ENCODE results near the gene GGPS1.
"Not testable (repeated sequence)": the region's sequence is repeated elsewhere in the genome, so short reads cannot be mapped to it uniquely, and the experiment has no call there.

Gene GGPS1

GRCh38 chr1:235304549-235305451, 23.6 kb upstream of the GGPS1 start:
- intact Hi-C loops (cut with DNase I) = no loop called here
- DNase-seq = no peak

- intact Hi-C loops (cut with DNase I) = no loop called here
- DNase-seq = no peak
Observed at GRCh38 chr1:235307158-235308124, 20.9 kb upstream of the GGPS1 start.

GRCh38 chr1:235309206-235309605, 19.2 kb upstream of the GGPS1 start:
- intact Hi-C loops (cut with DNase I) = not testable (repeated sequence)
- peak in 1 of 10 donors; percentile 65 for DNase-seq

GRCh38 chr1:235313262-235313661, 15.1 kb upstream of the GGPS1 start:
- intact Hi-C loops (cut with DNase I) = no loop called here
- no peak for DNase-seq

GRCh38 chr1:235313931-235314678, 14.3 kb upstream of the GGPS1 start:
- intact Hi-C loops (cut with DNase I) = no loop called here
- no peak for DNase-seq

- intact Hi-C loops (cut with DNase I) = no loop called here
- DNase-seq = peak in 1 of 10 donors; percentile 26
Observed at GRCh38 chr1:235315173-235315572, 13.2 kb upstream of the GGPS1 start.

GRCh38 chr1:235315735-235316134, 12.6 kb upstream of the GGPS1 start:
- no peak for DNase-seq
- intact Hi-C loops (cut with DNase I) = no loop called here

GRCh38 chr1:235317168-235317567, 11.2 kb upstream of the GGPS1 start:
- DNase-seq = no peak
- intact Hi-C loops (cut with DNase I) = no loop called here

- no peak for DNase-seq
- intact Hi-C loops (cut with DNase I) = no loop called here
Observed at GRCh38 chr1:235319255-235319654, 9.1 kb upstream of the GGPS1 start.

GRCh38 chr1:235320521-235321179, 7.7 kb upstream of the GGPS1 start:
- DNase-seq = no peak
- intact Hi-C loops (cut with DNase I) = loop anchor here (10.0 kb wide), 1 partner anchor 196 kb away; the partner anchor contains the start of gene TOMM20

- no peak for DNase-seq
- intact Hi-C loops (cut with DNase I) = loop anchor here (10.0 kb wide), 1 partner anchor 199 kb away; the partner anchor contains the start of gene TOMM20
Observed at GRCh38 chr1:235324296-235324695, 4.1 kb upstream of the GGPS1 start.

- no peak for DNase-seq
- intact Hi-C loops (cut with DNase I) = loop anchor here (5.0 to 10.0 kb wide), 2 partner anchors 177 to 200 kb away; partner anchors contain the start of genes B3GALNT2 and TOMM20
Observed at GRCh38 chr1:235325139-235325538, 3.2 kb upstream of the GGPS1 start.

GRCh38 chr1:235325854-235326253, 2.5 kb upstream of the GGPS1 start:
- intact Hi-C loops (cut with DNase I) = loop anchor here (2.0 to 10.0 kb wide), 3 partner anchors 91 to 201 kb away; partner anchors contain the start of genes B3GALNT2 and TOMM20
- DNase-seq = no peak

- DNase-seq = peak in 7 of 10 donors; percentile 19 to 85 (median 37)
- intact Hi-C loops (cut with DNase I) = loop anchor here (2.0 to 10.0 kb wide), 3 partner anchors 90 to 202 kb away; partner anchors contain the start of genes B3GALNT2 and TOMM20
Observed at GRCh38 chr1:235326719-235327558, 1.4 kb upstream of the GGPS1 start.

GRCh38 chr1:235327559-235328270, 655 bp upstream of the GGPS1 start, which contains the start of gene ARID4B:
TSS of gene ARID4B (minus strand) at chr1:235328179. CDS start at chr1:235326919, 1,260 bp downstream.
- intact Hi-C loops (cut with DNase I) = loop anchor here (2.0 to 10.0 kb wide), 6 partner anchors 39 to 203 kb away; partner anchors contain the start of genes B3GALNT2, RBM34, TBCE and TOMM20
- peak in 9 of 10 donors; percentile 69 to 96 (median 79) for DNase-seq

GRCh38 chr1:235329139-235329902, 951 bp downstream of the GGPS1 start:
- peak in 7 of 10 donors; percentile 12 to 86 (median 20) for DNase-seq
- intact Hi-C loops (cut with DNase I) = loop anchor here (2.0 to 10.0 kb wide), 5 partner anchors 37 to 205 kb away; partner anchors contain the start of genes B3GALNT2, RBM34, TBCE and TOMM20

- intact Hi-C loops (cut with DNase I) = no loop called here
- no peak for DNase-seq
Observed at GRCh38 chr1:235330918-235331285, 2.5 kb downstream of the GGPS1 start.
